H1 (cell line): ENCODE data around the gene CNDP2. TPM values are rescaled to one million over a fixed set of nuclear protein-coding genes. Genes with fewer than 3 reads are reported as not detected.

ENCODE experiments used
- CTCF ChIA-PET: fragments of 300-600 bp; sonication (Branson Sonifier 250); formaldehyde crosslinking; loops from one replicate; lab custom pipeline; 2021; ENCODE audit not compliant: partially characterized antibody; lab: Charles Lee
- POLR2A ChIA-PET: fragments of 300-600 bp; sonication (Branson Sonifier 250); formaldehyde crosslinking; loops from one replicate; lab custom pipeline; 2021; ENCODE audit warnings: inconsistent platforms; ENCODE audit not compliant: partially characterized antibody; lab: Charles Lee
- DNase-seq, 2 experiments: peaks; one replicate each; pipeline versions ENCODE4 v3.0.0 to v3.0.0-alpha.2; 2010 to 2022; ENCODE audit warnings: low spot score in 2 of 2, low read depth in 1 of 2, mixed read lengths in 1 of 2
- FAIRE-seq: peaks from 2 replicates; lab custom pipeline; 2011; peaks lifted over from hg19 to GRCh38; lab: Jason Lieb, UNC
- H2AFZ ChIP-seq: 2 replicates; pipeline ENCODE4 v1.8.1; 2012; ENCODE audit warnings: low read length, inconsistent platforms
- H2AK5ac ChIP-seq: 2 replicates; pipeline ENCODE4 v1.6.1; 2013; ENCODE audit warnings: low read depth, low read length
- H2BK120ac ChIP-seq: replicated peaks from 2 replicates; pipeline ENCODE3; 2013; ENCODE audit warnings: low read depth, low read length, inconsistent platforms
- H2BK12ac ChIP-seq: 2 replicates; pipeline ENCODE4 v1.6.1; 2013; ENCODE audit warnings: low read depth, low read length
- H2BK15ac ChIP-seq: 2 replicates; pipeline ENCODE4 v1.6.1; 2013; ENCODE audit warnings: low read length
- H2BK20ac ChIP-seq: 2 replicates; pipeline ENCODE4 v1.6.1; 2013; ENCODE audit warnings: low read length
- H2BK5ac ChIP-seq: 2 replicates; pipeline ENCODE4 v1.6.1; 2013; ENCODE audit warnings: low read depth, low read length
- H3K14ac ChIP-seq: 2 replicates; pipeline ENCODE4 v1.6.1; 2013; ENCODE audit warnings: inconsistent platforms; ENCODE audit not compliant: insufficient read length
- H3K18ac ChIP-seq: 2 replicates; pipeline ENCODE4 v1.6.1; 2013; ENCODE audit warnings: low read length; ENCODE audit errors: extremely low read depth
- H3K23ac ChIP-seq: 2 replicates; pipeline ENCODE4 v1.6.1; 2013; ENCODE audit warnings: inconsistent platforms; ENCODE audit not compliant: insufficient read length
- H3K23me2 ChIP-seq: 2 replicates; pipeline ENCODE4 v1.6.1; 2013; ENCODE audit warnings: low read depth, low read length
- H3K27ac ChIP-seq: 2 replicates; pipeline ENCODE4 v1.6.1; 2011; ENCODE audit warnings: low read depth, low read length, inconsistent platforms
- H3K27me3 ChIP-seq, 4 experiments: replicated peaks in 1 of 4; 1 replicate in 1 of 4; 2 replicates in 3 of 4; pipeline versions ENCODE4 v1.6.1 to v1.8.1; 2011 to 2013; ENCODE audit warnings: low read length in 3 of 4, mild to moderate bottlenecking in 3 of 4, inconsistent platforms in 2 of 4, mixed read lengths in 2 of 4, moderate library complexity in 1 of 4; ENCODE audit not compliant: control insufficient read depth in 3 of 4, insufficient read depth in 3 of 4; ENCODE audit errors: extremely low read depth in 1 of 4
- H3K36me3 ChIP-seq, 4 experiments: 2 replicates each; pipeline versions ENCODE4 v1.6.1 to v1.8.1; 2011 to 2013; ENCODE audit warnings: mild to moderate bottlenecking in 4 of 4, low read length in 3 of 4, moderate library complexity in 2 of 4, control low read depth in 1 of 4, inconsistent platforms in 1 of 4; ENCODE audit not compliant: insufficient read depth in 4 of 4, control insufficient read depth in 2 of 4
- H3K4ac ChIP-seq: replicated peaks from 2 replicates; pipeline ENCODE3; 2013; ENCODE audit warnings: low read length, low read depth, mixed read lengths, inconsistent platforms; ENCODE audit not compliant: insufficient read length
- H3K4me1 ChIP-seq, 4 experiments: replicated peaks in 1 of 4; 1 replicate in 1 of 4; 2 replicates in 3 of 4; pipeline versions ENCODE4 v1.6.1 to v1.8.1; 2011 to 2013; ENCODE audit warnings: low read length in 3 of 4, inconsistent platforms in 2 of 4, mixed read lengths in 1 of 4; ENCODE audit not compliant: insufficient read depth in 4 of 4, control insufficient read depth in 3 of 4
- H3K4me2 ChIP-seq, 2 experiments: 2 replicates each; pipeline versions ENCODE4 v1.6.1 to v1.8.1; 2011 to 2013; ENCODE audit warnings: low read depth in 2 of 2, low read length in 2 of 2, control low read depth in 1 of 2, inconsistent platforms in 1 of 2, mild to moderate bottlenecking in 1 of 2; ENCODE audit not compliant: insufficient read depth in 1 of 2
- H3K4me3 ChIP-seq, 4 experiments: fragments of 200-600, 300-600 bp in 1 of 4; sonication (generic), shearing (Covaris generic), sonication (Bioruptor Twin) in 1 of 4; 2 replicates each; pipeline versions ENCODE4 v1.5.1 to v1.8.1; 2011 to 2016; ENCODE audit warnings: low read length in 4 of 4, low read depth in 3 of 4, control low read depth in 2 of 4, inconsistent platforms in 2 of 4, mild to moderate bottlenecking in 2 of 4, mixed read lengths in 1 of 4, moderate library complexity in 1 of 4; ENCODE audit not compliant: insufficient read depth in 2 of 4; ENCODE audit errors: extremely low read depth in 1 of 4
- H3K56ac ChIP-seq: replicated peaks from 2 replicates; pipeline ENCODE3; 2013; ENCODE audit warnings: low read depth, mild to moderate bottlenecking, mixed read lengths, low read length, inconsistent platforms; ENCODE audit not compliant: insufficient read length
- H3K79me1 ChIP-seq: 2 replicates; pipeline ENCODE4 v1.6.1; 2013; ENCODE audit warnings: low read depth, low read length, control low read depth
- H3K79me2 ChIP-seq, 2 experiments: 2 replicates each; pipeline versions ENCODE4 v1.6.1 to v1.8.1; 2012 to 2013; ENCODE audit warnings: low read length in 2 of 2, mild to moderate bottlenecking in 2 of 2, inconsistent platforms in 1 of 2; ENCODE audit not compliant: insufficient read depth in 2 of 2, control insufficient read depth in 1 of 2
- H3K9ac ChIP-seq, 4 experiments: replicated peaks in 1 of 4; 1 replicate in 1 of 4; 2 replicates in 3 of 4; pipeline versions ENCODE4 v1.6.1 to v1.8.1; 2011 to 2013; ENCODE audit warnings: low read depth in 3 of 4, low read length in 3 of 4, control low read depth in 2 of 4, mild to moderate bottlenecking in 2 of 4, moderate library complexity in 2 of 4, inconsistent platforms in 1 of 4; ENCODE audit errors: extremely low read depth in 1 of 4
- H3K9me3 ChIP-seq, 2 experiments: 2 replicates each; pipeline versions ENCODE4 v1.6.1 to v1.8.1; 2012 to 2013; ENCODE audit warnings: mild to moderate bottlenecking in 2 of 2, moderate library complexity in 2 of 2, control low read depth in 1 of 2, inconsistent platforms in 1 of 2, low read depth in 1 of 2, low read length in 1 of 2, mixed read lengths in 1 of 2; ENCODE audit not compliant: insufficient read depth in 2 of 2
- H4K20me1 ChIP-seq, 2 experiments: replicated peaks in 1 of 2; 2 replicates each; pipeline versions ENCODE3 to v1.8.1; 2011 to 2013; ENCODE audit warnings: inconsistent platforms in 2 of 2, low read length in 2 of 2, mild to moderate bottlenecking in 1 of 2; ENCODE audit not compliant: insufficient read depth in 2 of 2, control insufficient read depth in 1 of 2
- H4K5ac ChIP-seq: 2 replicates; pipeline ENCODE4 v1.6.1; 2013; ENCODE audit warnings: low read length, low read depth, mixed read lengths, inconsistent platforms; ENCODE audit not compliant: insufficient read length
- H4K8ac ChIP-seq: 2 replicates; pipeline ENCODE4 v1.8.0; 2013; ENCODE audit warnings: mild to moderate bottlenecking, moderate library complexity, low read length, inconsistent platforms; ENCODE audit not compliant: insufficient read depth; ENCODE audit errors: extremely low read depth
- H4K91ac ChIP-seq: replicated peaks from 2 replicates; pipeline ENCODE3; 2013; ENCODE audit warnings: low read length, mixed read lengths, inconsistent platforms; ENCODE audit not compliant: insufficient read length
- BACH1 ChIP-seq: IDR thresholded peaks from 2 replicates; pipeline ENCODE4 v1.6.1; 2012; ENCODE audit warnings: low read length, improper control_type of control experiment
- BRCA1 ChIP-seq: IDR thresholded peaks from 2 replicates; pipeline ENCODE4 v1.6.1; 2012; ENCODE audit warnings: low read depth, low read length, improper control_type of control experiment
- GABPA ChIP-seq: IDR thresholded peaks from 2 replicates; pipeline ENCODE4 v1.6.1; 2011; ENCODE audit warnings: mild to moderate bottlenecking, low read length, moderate library complexity, borderline replicate concordance; ENCODE audit not compliant: insufficient read depth
- HDAC6 ChIP-seq: IDR thresholded peaks from one replicate; pipeline ENCODE4 v1.7.1; 2012; ENCODE audit warnings: low read depth, mild to moderate bottlenecking, inconsistent platforms, low read length, moderate library complexity
- KDM4A ChIP-seq: IDR thresholded peaks from one replicate; pipeline ENCODE4 v1.7.1; 2012; ENCODE audit warnings: low read depth, mild to moderate bottlenecking, moderate library complexity, low read length, inconsistent platforms; ENCODE audit not compliant: severe bottlenecking
- NANOG ChIP-seq: IDR thresholded peaks from 2 replicates; pipeline ENCODE4 v1.6.1; 2011; ENCODE audit warnings: low read length, low read depth, mild to moderate bottlenecking, inconsistent platforms; ENCODE audit not compliant: insufficient read depth, poor library complexity, severe bottlenecking
- POU5F1 ChIP-seq: IDR thresholded peaks from 2 replicates; pipeline ENCODE4 v1.6.1; 2011; ENCODE audit warnings: low read depth, mild to moderate bottlenecking, low read length, moderate library complexity
- RAD21 ChIP-seq, 2 experiments: IDR thresholded peaks in 1 of 2; conservative IDR thresholded peaks in 1 of 2; 2 replicates each; pipeline ENCODE4 v1.6.1; 2011; ENCODE audit warnings: low read depth in 2 of 2, low read length in 2 of 2, improper control_type of control experiment in 1 of 2, inconsistent platforms in 1 of 2, mild to moderate bottlenecking in 1 of 2, moderate library complexity in 1 of 2
- SP4 ChIP-seq: IDR thresholded peaks from 2 replicates; pipeline ENCODE4 v1.6.1; 2012; ENCODE audit warnings: low read length, inconsistent platforms
- SUZ12 ChIP-seq: fragments of 200-600 bp; sonication (generic); IDR thresholded peaks from 2 replicates; pipeline ENCODE4 v1.6.1; 2012; ENCODE audit warnings: mild to moderate bottlenecking, inconsistent platforms, low read length, moderate library complexity, mixed read lengths
- TAF7 ChIP-seq: optimal IDR thresholded peaks from 2 replicates; pipeline ENCODE3; 2011; ENCODE audit warnings: low read depth, mild to moderate bottlenecking, inconsistent platforms, low read length, moderate library complexity, borderline replicate concordance
- TEAD4 ChIP-seq: IDR thresholded peaks from 2 replicates; pipeline ENCODE4 v1.6.1; 2012; ENCODE audit warnings: low read depth, low read length, inconsistent platforms, mixed read lengths
- WGBS, 2 experiments: shearing (Covaris generic) in 1 of 2; methylation state at CpG; one replicate each; pipeline versions ENCODE4 v1.1.6 to v1.1.7; 2013 to 2015; ENCODE audit warnings: low lambda C conversion rate in 2 of 2, mixed read lengths in 2 of 2, inconsistent platforms in 1 of 2, low coverage in 1 of 2, missing lambda C conversion rate in 1 of 2; ENCODE audit not compliant: insufficient replicate concordance in 2 of 2, insufficient coverage in 1 of 2, insufficient read length in 1 of 2; ENCODE audit errors: extremely low coverage in 1 of 2, missing lambda C conversion rate in 1 of 2; 5-methylcytosine and 5-hydroxymethylcytosine counted together
- polyA plus RNA-seq, 7 experiments: library from polyadenylated mRNA; depleted of rRNA in 3 of 7; stranded (reverse) in 5 of 7; unstranded in 2 of 7; fragments of >200 nt in 5 of 7; fragments of 200-250 nt in 2 of 7; gene quantifications; 1 replicate in 5 of 7; 2 replicates in 1 of 7; 4 replicates in 1 of 7; pipeline versions ENCODE4 v1.2.1 to v1.2.3, GENCODE V29; 2011 to 2013; ENCODE audit warnings: missing spikeins in 2 of 7, mixed read lengths in 2 of 7
- total RNA-seq: library from RNA; stranded (reverse); fragmentation: NEBNext Ultra II Directional; extraction: Animal tissue kit (Norgen Biotek cat#: 25700); gene quantifications from 2 replicates; pipeline ENCODE4 v1.2.1, GENCODE V29; 2021

The CNDP2 gene
- total and polyA plus RNA-seq, 2 of the 8 experiments (the other 6 are each of a cell fraction or from before 2014, with no cell fraction given): 71.8 to 243 TPM

DNA sequence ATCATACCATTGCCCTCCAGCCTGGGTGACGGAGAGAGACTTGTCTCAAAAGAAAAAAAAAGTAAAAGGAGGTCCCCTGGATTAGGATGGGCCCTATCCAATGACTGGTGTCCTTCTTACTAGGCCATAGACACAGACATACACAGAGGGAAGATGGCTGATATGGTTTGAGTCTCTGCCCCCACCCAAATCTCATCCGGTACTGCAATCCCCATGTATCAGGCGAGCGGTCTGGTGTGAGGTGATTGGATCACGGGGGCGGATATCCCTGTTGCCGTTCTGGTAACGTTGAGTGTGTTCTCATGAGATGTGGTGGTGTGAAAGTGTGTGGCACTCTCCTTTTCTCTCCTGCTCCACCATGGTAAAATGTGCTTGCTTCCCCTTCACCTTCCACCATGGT is 7.8 kb upstream of the CNDP2 start:
- no peak overlapping the region for H3K4me3 ChIP-seq

More for the DNA sequence above, 7.8 kb upstream of the CNDP2 start:
- WGBS, 2 experiments: 92% methylated on average over 8 of the region's 8 CpGs; no CpG with 5 or more reads in 1 of the 2 experiments
- no peak overlapping the region for H2BK120ac ChIP-seq
- H3K23me2 ChIP-seq: no peaks in the 10 kb centered on the region
- H3K27me3 ChIP-seq: no peaks in the 10 kb centered on the region
- H2BK12ac ChIP-seq: no peak overlapping the region
- no peaks in the 10 kb centered on the region for H3K79me2 ChIP-seq
- H2BK20ac ChIP-seq: no peak overlapping the region
- H4K20me1 ChIP-seq: no peaks in the 10 kb centered on the region
- no peak overlapping the region for H2BK15ac ChIP-seq
- H3K9ac ChIP-seq: no peak overlapping the region
- H4K8ac ChIP-seq: no peak overlapping the region
- DNase-seq: no peak
- no peak overlapping the region for H3K4ac ChIP-seq
- ChIA-PET POLR2A (no interaction called here), CTCF (interaction anchor here (4.7 kb wide), 1 partner anchor 12 kb away, joined by 19 read pairs; no protein-coding TSS in a partner anchor)
- no peaks in the 10 kb centered on the region for H3K79me1 ChIP-seq
- no peak for FAIRE-seq
- no peak overlapping the region for H4K5ac ChIP-seq
- H2BK5ac ChIP-seq: no peak overlapping the region
- no peaks in the 10 kb centered on the region for H3K36me3 ChIP-seq
- H3K18ac ChIP-seq: no peak overlapping the region
- no peak overlapping the region for H3K14ac ChIP-seq
- no peak overlapping the region for H2AK5ac ChIP-seq
- no peak overlapping the region; the same call in 1 of the 2 replicates for H2AFZ ChIP-seq
- no peak overlapping the region for H3K27ac ChIP-seq
- no peak overlapping the region for H3K4me2 ChIP-seq
- peaks cover 0 to 3% (median 0%) of the 10 kb centered on the region in 4 experiments; a peak in 1 of 7 replicates for H3K4me1 ChIP-seq
- H4K91ac ChIP-seq: no peak overlapping the region
- TF ChIP-seq POU5F1 (no peak), SUZ12 (no peak), BRCA1 (no peak), TEAD4 (no peak), TAF7 (no peak), RAD21 (IDR thresholded peaks at IDR 0.05 in 1 of 2, conservative IDR thresholded peaks at IDR 0.05 in 1 of 2; ENCODE audit: low read depth in 2 of 2, low read length in 2 of 2) (no peak), HDAC6 (no peak), KDM4A (no peak), NANOG (no peak), GABPA (no peak), SP4 (no peak), BACH1 (no peak)
- no peak overlapping the region for H3K56ac ChIP-seq
- no peak overlapping the region for H3K23ac ChIP-seq
- no peaks in the 10 kb centered on the region for H3K9me3 ChIP-seq
